ENCODE measurements around the gene EBI3.
A peak's percentile ranks its signal among the peaks of the same experiment; 100 is the strongest.

The EBI3 gene

GRCh38 chr19:4196009-4196408 is 33.3 kb upstream of the EBI3 start:
- H3K27me3 Mint-ChIP-seq, result peaks cover 60 to 81% of the 10 kb centered on the region in 2 donors
- H3K36me3 Mint-ChIP-seq, result peaks cover 10 to 14% of the 10 kb centered on the region in 2 donors

DNA sequence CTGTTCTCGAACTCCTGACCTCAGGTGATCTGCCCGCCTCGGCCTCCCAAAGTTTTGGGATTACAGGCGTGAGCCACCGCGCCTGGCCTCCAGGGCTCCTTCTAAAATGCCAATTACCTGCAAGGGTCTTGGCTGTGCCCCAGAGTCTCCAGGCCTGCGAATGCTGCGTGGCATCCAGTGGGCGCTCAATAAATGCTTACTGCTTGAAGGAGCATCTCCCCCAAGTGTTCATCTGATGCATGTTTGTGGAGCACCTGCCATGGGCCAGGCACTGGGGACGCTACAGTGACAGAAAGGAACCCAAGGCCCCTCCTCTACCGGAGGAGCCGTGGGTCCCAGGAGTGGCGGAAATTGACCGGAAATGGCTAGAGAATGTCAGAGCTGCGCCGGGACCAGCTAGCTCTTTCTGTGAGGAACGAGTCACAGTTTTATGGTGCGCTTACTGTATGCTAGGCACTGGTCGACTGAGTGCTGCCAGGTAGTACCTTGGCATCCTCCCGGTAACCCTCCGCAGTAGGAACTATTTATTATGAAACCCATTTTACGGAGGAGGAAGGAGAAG is 32.7 kb upstream of the EBI3 start:
- ATAC-seq (replicated peaks) (no peak), DNase-seq (no peak)
- H3K27ac Mint-ChIP-seq, result peak overlapping the region; percentile 72
- H3K4me3 Mint-ChIP-seq, result peak overlapping the region; percentile 29 to 73
- H3K36me3 Mint-ChIP-seq, result peaks cover 10 to 14% of the 10 kb centered on the region in 2 donors
- peaks cover 60 to 84% of the 10 kb centered on the region in 2 donors for H3K27me3 Mint-ChIP-seq
- peaks cover 9 to 12% of the 10 kb centered on the region in 2 donors for H3K4me1 Mint-ChIP-seq
- peaks cover 11 to 12% of the 10 kb centered on the region in 2 donors for H3K9me3 Mint-ChIP-seq

More at GRCh38 chr19:4196009-4196408, 33.3 kb upstream of the EBI3 start:
- no peak overlapping the region for H3K4me3 Mint-ChIP-seq
- peaks cover 9 to 12% of the 10 kb centered on the region in 2 donors for H3K4me1 Mint-ChIP-seq
- H3K27ac Mint-ChIP-seq, result no peak overlapping the region
- DNase-seq (no peak), ATAC-seq (replicated peaks) (no peak)
- H3K9me3 Mint-ChIP-seq, result peaks cover 10 to 12% of the 10 kb centered on the region in 2 donors

- DNase-seq, result no peak
- Mint-ChIP-seq H3K27me3 (peaks cover 60 to 83% of the 10 kb centered on the region in 2 donors), H3K9me3 (peaks cover 11 to 12% of the 10 kb centered on the region in 2 donors), H3K4me1 (peaks cover 9 to 12% of the 10 kb centered on the region in 2 donors), H3K27ac (peak overlapping the region; percentile 72), H3K4me3 (peak overlapping the region; percentile 29 to 73), H3K36me3 (peaks cover 10 to 14% of the 10 kb centered on the region in 2 donors)
- no peak for ATAC-seq (replicated peaks)
These were observed 32.1 kb upstream of the EBI3 start for GRCh38 chr19:4197228-4197624.

DNA sequence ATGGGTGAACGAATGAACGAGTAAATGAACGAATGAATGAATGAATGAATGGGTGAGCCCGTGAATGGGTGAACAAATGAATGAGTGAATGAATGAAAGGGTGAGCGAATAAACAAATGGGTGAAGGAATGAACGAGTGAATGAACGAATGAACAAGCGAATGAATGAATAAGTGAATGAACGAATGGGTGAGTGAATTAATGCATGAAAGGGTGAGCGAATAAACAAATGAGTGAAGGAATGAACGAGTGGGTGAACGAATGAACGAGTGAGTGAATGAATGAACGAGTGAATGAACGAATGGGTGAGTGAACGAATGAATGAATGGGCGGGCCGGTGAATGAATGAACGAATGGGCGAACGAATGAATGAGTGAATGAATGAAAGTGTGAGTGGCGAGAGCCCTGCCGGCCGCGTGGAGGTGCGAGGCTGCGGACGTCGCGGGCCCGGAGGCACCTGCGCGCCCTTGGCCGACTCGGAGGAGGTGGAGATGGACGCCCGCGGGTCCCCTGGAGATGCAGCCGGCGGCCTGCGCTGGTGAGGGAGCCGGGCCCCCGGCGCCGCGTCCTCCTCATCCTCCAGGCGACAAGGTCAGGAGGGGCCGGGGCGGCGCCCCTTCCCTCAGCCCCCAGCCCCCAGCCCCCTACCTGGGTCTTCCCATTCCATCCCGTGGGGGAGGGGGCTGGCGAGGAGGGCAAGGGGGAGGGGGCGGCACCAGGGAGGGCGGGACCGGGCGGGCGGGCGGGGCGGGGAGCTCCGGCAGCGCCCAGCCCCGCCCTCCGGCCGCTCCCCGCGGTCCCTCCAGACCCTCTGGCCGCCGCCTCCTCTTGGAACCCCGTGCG is 31.5 kb upstream of the EBI3 start:
- H3K27me3 Mint-ChIP-seq, result peaks cover 60 to 78% of the 10 kb centered on the region in 2 donors
- ATAC-seq (replicated peaks), result peak; percentile 42 to 56
- no peak for DNase-seq
- H3K4me1 Mint-ChIP-seq, result peaks cover 9 to 12% of the 10 kb centered on the region in 2 donors
- H3K36me3 Mint-ChIP-seq, result peaks cover 10 to 14% of the 10 kb centered on the region in 2 donors
- H3K4me3 Mint-ChIP-seq, result peak overlapping the region; percentile 29 to 73
- peak overlapping the region; percentile 72 for H3K27ac Mint-ChIP-seq
- peaks cover 11 to 12% of the 10 kb centered on the region in 2 donors for H3K9me3 Mint-ChIP-seq

- ATAC-seq (replicated peaks) (no peak), DNase-seq (no peak)
- Mint-ChIP-seq H3K27me3 (peaks cover 55 to 71% of the 10 kb centered on the region in 2 donors), H3K9me3 (peaks cover 11 to 12% of the 10 kb centered on the region in 2 donors), H3K36me3 (peaks cover 10 to 14% of the 10 kb centered on the region in 2 donors), H3K4me1 (peaks cover 11 to 12% of the 10 kb centered on the region in 2 donors), H3K4me3 (no peak overlapping the region), H3K27ac (peak overlapping the region; percentile 6)
These were observed 30.7 kb upstream of the EBI3 start for GRCh38 chr19:4198467-4199126.

GRCh38 chr19:4199699-4200293 is 29.5 kb upstream of the EBI3 start:
- Mint-ChIP-seq H3K4me1 (peaks cover 13 to 19% of the 10 kb centered on the region in 2 donors), H3K27me3 (peaks cover 47 to 61% of the 10 kb centered on the region in 2 donors), H3K36me3 (peaks cover 10% of the 10 kb centered on the region in 2 donors), H3K27ac (no peak overlapping the region), H3K4me3 (no peak overlapping the region), H3K9me3 (peaks cover 11 to 12% of the 10 kb centered on the region in 2 donors)
- ATAC-seq (replicated peaks), result no peak
- no peak for DNase-seq

- no peak for DNase-seq
- no peak overlapping the region for H3K27ac Mint-ChIP-seq
- H3K4me1 Mint-ChIP-seq, result peaks cover 13 to 20% of the 10 kb centered on the region in 2 donors
- peaks cover 35 to 48% of the 10 kb centered on the region in 2 donors for H3K27me3 Mint-ChIP-seq
- H3K36me3 Mint-ChIP-seq, result peaks cover 10% of the 10 kb centered on the region in 2 donors
- H3K4me3 Mint-ChIP-seq, result no peak overlapping the region
- H3K9me3 Mint-ChIP-seq, result peaks cover 11 to 12% of the 10 kb centered on the region in 2 donors
- no peak for ATAC-seq (replicated peaks)
These were observed 28.3 kb upstream of the EBI3 start for GRCh38 chr19:4200940-4201542.

DNA sequence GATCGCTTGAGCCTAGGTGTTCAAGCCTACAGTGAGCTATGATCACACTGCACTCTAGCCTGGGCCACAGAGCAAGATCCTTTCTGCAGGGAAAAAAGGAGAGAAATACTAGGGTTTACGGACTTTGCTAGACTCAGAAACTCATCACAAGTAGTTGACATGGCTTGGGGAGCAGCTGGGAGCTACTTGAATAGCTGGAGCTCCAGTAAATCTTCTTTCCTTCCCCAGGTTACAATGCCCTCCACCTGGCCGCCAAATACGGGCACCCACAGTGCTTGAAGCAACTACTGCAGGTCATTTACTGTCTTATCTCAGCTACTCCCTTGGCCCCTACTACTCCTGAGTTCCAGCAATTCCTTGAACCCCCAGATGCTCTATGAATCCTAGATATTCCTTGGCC is 27.5 kb upstream of the EBI3 start:
- H3K27ac Mint-ChIP-seq, result no peak overlapping the region
- H3K27me3 Mint-ChIP-seq, result peaks cover 29 to 41% of the 10 kb centered on the region in 2 donors
- peaks cover 11 to 12% of the 10 kb centered on the region in 2 donors for H3K9me3 Mint-ChIP-seq
- DNase-seq, result no peak
- peaks cover 13 to 20% of the 10 kb centered on the region in 2 donors for H3K4me1 Mint-ChIP-seq
- ATAC-seq (replicated peaks), result no peak
- peaks cover 10% of the 10 kb centered on the region in 2 donors for H3K36me3 Mint-ChIP-seq
- H3K4me3 Mint-ChIP-seq, result no peak overlapping the region

DNA sequence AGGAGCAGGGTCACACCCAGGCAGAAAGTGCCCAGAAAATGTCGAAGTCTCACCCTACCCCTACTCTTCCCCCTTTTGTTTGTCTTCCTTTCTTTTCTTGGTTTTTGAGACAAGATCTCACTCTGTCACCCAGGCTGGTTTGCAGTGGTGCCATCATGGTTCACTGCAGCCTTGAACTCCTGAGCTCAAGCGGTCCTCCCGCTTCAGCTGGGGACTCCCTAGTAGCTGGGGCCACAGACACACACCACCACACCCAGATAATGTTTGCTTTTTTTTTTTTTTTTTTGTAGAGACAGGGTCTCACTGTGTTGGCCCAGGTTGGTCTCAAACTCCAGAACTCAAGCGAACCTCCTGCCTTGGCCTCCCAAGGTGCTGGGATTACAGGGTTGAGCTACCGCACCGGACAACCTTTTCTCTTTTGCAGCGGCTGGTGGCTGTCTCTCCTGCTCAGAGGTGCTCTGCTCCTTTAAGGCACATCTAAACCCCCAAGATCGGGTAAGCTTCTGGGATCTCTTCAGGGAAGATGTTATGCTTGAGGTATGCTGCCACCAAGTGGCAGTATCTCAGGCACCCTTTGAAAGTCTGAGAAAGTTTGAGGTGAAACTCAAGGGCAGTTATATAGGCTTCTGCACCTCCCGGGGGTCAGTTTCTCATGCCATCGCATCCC is 22.4 kb upstream of the EBI3 start:
- Mint-ChIP-seq H3K4me1 (peaks cover 5 to 8% of the 10 kb centered on the region in 2 donors), H3K36me3 (no peaks in the 10 kb centered on the region), H3K27me3 (peaks cover 10% of the 10 kb centered on the region in 2 donors), H3K9me3 (no peaks in the 10 kb centered on the region), H3K27ac (no peak overlapping the region), H3K4me3 (no peak overlapping the region)
- peak in 1 of 2 donors; percentile 23 for ATAC-seq (replicated peaks)
- DNase-seq, result no peak

- peaks cover 3 to 8% of the 10 kb centered on the region in 2 donors for H3K4me1 Mint-ChIP-seq
- no peak overlapping the region for H3K27ac Mint-ChIP-seq
- no peaks in the 10 kb centered on the region for H3K9me3 Mint-ChIP-seq
These were observed 20.8 kb upstream of the EBI3 start for GRCh38 chr19:4208385-4209094.

GRCh38 chr19:4210166-4210731 is 19.1 kb upstream of the EBI3 start:
- H3K4me3 Mint-ChIP-seq, result no peak overlapping the region
- peaks cover 13 to 21% of the 10 kb centered on the region in 2 donors for H3K27me3 Mint-ChIP-seq
- ATAC-seq (replicated peaks), result no peak
- H3K4me1 Mint-ChIP-seq, result peaks cover 5% of the 10 kb centered on the region in 2 donors
- H3K9me3 Mint-ChIP-seq, result no peaks in the 10 kb centered on the region
- H3K36me3 Mint-ChIP-seq, result no peaks in the 10 kb centered on the region
- H3K27ac Mint-ChIP-seq, result no peak overlapping the region
- DNase-seq, result no peak

More at GRCh38 chr19:4208385-4209094, 20.8 kb upstream of the EBI3 start:
- H3K36me3 Mint-ChIP-seq, result no peaks in the 10 kb centered on the region
- H3K27me3 Mint-ChIP-seq, result peaks cover 13 to 21% of the 10 kb centered on the region in 2 donors
- ATAC-seq (replicated peaks) (no peak), DNase-seq (no peak)
- no peak overlapping the region for H3K4me3 Mint-ChIP-seq

GRCh38 chr19:4213116-4213515 is 16.2 kb upstream of the EBI3 start:
- Mint-ChIP-seq H3K9me3 (peaks cover 0 to 5% of the 10 kb centered on the region in 2 donors), H3K4me3 (no peak overlapping the region), H3K27ac (no peak overlapping the region), H3K4me1 (peaks cover 5% of the 10 kb centered on the region in 2 donors), H3K27me3 (peaks cover 10 to 21% of the 10 kb centered on the region in 2 donors), H3K36me3 (no peaks in the 10 kb centered on the region)
- ATAC-seq (replicated peaks), result no peak
- no peak for DNase-seq

Data from stimulated activated naive B cell treated with anti-CD40 and anti-IgM and Interleukin-4, amounts not matched to agents 10 μg/mL and 1 μg/mL and 100 μg/mL, for 72 hours (primary cell).